BLaER1 (cell line): ENCODE results near the gene PAK3.

ENCODE experiments used
- H3K27ac ChIP-seq: shearing (Covaris generic); formaldehyde crosslinking; 2 replicates; pipeline ENCODE4 v1.8.1; 2022
- H3K27me3 ChIP-seq: shearing (Covaris generic); formaldehyde crosslinking; 2 replicates; pipeline ENCODE4 v1.8.1; 2022
- H3K36me3 ChIP-seq: shearing (Covaris generic); formaldehyde crosslinking; 2 replicates; pipeline ENCODE4 v1.8.1; 2022
- H3K4me1 ChIP-seq: shearing (Covaris generic); formaldehyde crosslinking; 2 replicates; pipeline ENCODE4 v1.8.1; 2022
- H3K4me2 ChIP-seq: shearing (Covaris generic); formaldehyde crosslinking; 2 replicates; pipeline ENCODE4 v1.8.1; 2022
- H3K4me3 ChIP-seq: shearing (Covaris generic); formaldehyde crosslinking; 2 replicates; pipeline ENCODE4 v1.8.1; 2022
- H3K9ac ChIP-seq: shearing (Covaris generic); formaldehyde crosslinking; 2 replicates; pipeline ENCODE4 v1.8.1; 2022
- H3K9me3 ChIP-seq: shearing (Covaris generic); formaldehyde crosslinking; 2 replicates; pipeline ENCODE4 v1.8.1; 2022
- H4K20me1 ChIP-seq: shearing (Covaris generic); formaldehyde crosslinking; 2 replicates; pipeline ENCODE4 v1.8.1; 2022
- Cebpa-rat ChIP-seq: shearing (Covaris generic); IDR thresholded peaks from 2 replicates; pipeline ENCODE4 v1.8.1; 2022

The PAK3 gene

DNA sequence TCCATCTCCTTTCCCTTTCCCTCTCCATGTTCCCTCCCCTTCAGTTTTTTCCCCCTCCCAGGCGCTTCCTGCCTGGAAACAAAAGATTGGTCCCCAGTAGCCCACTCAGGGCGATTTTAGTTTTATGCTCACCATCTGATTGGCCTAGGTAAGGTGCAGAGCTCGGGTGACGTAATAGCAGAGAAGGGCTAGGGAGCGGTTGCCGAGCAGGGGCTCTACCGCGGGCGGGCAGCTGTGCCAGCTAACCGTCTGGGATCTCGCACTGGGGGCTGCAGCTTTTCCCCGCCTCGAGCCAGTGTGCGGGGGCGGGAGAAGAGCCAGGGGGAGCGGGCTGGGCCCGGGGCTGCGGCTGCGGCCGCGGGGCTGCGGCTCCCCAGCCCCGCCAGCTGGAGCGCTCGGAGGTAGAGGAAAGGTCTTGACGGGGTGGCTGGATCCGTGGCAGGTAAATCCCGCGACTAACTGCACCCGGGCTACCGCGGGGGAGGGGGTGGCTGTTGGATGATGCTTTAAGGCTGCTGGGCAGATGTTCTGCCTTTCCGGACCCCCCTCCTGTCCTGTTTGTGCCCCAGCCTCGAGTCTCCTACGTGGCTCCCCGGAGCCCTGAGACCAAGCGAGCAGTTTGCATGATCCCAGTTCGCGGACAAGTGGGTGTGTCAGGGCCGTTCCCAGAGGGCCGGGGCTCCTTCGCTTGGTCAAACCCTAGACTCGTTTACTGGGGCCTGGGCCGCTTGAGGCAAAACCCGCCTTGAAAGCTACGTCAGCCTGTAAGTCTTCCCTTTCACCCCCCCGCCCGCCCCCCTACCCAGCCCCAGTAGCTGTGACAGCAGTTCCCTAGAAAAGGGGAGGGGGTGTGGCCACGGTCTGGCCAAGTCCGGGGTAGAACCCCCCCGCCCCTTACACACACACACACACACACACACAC lies at the start of gene PAK3:
Gene PAK3 (plus strand): TSS at position 218 of the 922 bp plus-strand sequence. CDS start 26,913 bp downstream, outside the sequence.
- Histone ChIP-seq H4K20me1 (no peaks in the 10 kb centered on the region; the same call in 1 of the 2 replicates), H3K4me3 (no peak within 1 kb of the TSS), H3K9me3 (peaks cover 8% of the 10 kb centered on the region), H3K4me2 (no peak within 1 kb of the TSS), H3K27ac (no peak within 1 kb of the TSS), H3K36me3 (no peaks in the 10 kb centered on the region), H3K4me1 (no peaks in the 10 kb centered on the region), H3K27me3 (peaks cover 75% of the 10 kb centered on the region), H3K9ac (no peak within 1 kb of the TSS)
- TF ChIP-seq Cebpa-rat, result no peak

DNA sequence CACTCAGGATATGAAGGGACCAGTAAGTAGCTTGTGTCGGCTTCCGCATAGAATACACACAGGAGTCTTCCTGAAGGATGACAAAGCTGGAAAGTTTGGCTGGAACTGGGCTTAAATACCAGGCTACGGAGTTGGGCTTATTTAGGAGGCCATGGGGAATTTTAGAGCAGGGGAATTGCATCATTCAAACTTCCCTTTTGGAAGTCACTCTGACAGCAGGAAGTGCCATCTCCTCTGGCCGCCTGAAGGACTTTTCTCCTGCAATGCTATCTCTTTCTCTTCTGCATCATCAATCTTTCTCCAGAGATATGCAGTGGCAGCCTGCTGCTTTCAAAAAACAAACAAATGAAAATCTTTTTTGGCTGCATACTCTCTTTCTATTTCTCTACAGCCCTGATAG lies 48.4 kb upstream of the PAK3 start:
- Histone ChIP-seq H3K4me1 (no peaks in the 10 kb centered on the region), H3K4me2 (no peak overlapping the region), H3K27me3 (peaks cover 82% of the 10 kb centered on the region), H3K4me3 (no peak overlapping the region), H3K27ac (no peak overlapping the region), H3K9ac (no peak overlapping the region), H3K9me3 (no peaks in the 10 kb centered on the region), H4K20me1 (no peaks in the 10 kb centered on the region; the same call in 1 of the 2 replicates), H3K36me3 (no peaks in the 10 kb centered on the region)
- TF ChIP-seq Cebpa-rat, result no peak

DNA sequence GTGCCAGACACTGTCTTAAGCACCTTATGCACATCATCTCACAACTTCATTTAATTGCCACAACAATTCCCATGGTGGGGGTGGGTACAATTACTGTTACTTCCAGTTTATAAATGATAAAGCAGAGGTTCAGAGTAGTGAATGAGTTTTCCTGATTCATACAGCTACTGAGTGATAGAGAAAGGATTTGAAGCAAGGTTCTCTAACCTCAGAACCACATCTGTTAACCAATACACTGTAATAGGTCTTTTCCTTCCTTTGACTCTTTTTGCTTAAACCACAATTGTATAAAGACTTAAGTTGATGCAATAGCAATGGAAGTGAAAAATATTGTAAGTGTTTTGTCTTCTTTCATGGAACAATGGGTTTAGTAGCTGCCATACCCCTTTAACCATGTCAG lies 43.5 kb upstream of the PAK3 start:
- Histone ChIP-seq H3K9me3 (no peaks in the 10 kb centered on the region), H3K27me3 (peaks cover 78% of the 10 kb centered on the region), H3K9ac (no peak overlapping the region), H3K4me2 (no peak overlapping the region), H3K36me3 (no peaks in the 10 kb centered on the region), H3K27ac (no peak overlapping the region), H3K4me3 (no peak overlapping the region), H4K20me1 (no peaks in the 10 kb centered on the region), H3K4me1 (no peaks in the 10 kb centered on the region)
- no peak for TF ChIP-seq Cebpa-rat

DNA sequence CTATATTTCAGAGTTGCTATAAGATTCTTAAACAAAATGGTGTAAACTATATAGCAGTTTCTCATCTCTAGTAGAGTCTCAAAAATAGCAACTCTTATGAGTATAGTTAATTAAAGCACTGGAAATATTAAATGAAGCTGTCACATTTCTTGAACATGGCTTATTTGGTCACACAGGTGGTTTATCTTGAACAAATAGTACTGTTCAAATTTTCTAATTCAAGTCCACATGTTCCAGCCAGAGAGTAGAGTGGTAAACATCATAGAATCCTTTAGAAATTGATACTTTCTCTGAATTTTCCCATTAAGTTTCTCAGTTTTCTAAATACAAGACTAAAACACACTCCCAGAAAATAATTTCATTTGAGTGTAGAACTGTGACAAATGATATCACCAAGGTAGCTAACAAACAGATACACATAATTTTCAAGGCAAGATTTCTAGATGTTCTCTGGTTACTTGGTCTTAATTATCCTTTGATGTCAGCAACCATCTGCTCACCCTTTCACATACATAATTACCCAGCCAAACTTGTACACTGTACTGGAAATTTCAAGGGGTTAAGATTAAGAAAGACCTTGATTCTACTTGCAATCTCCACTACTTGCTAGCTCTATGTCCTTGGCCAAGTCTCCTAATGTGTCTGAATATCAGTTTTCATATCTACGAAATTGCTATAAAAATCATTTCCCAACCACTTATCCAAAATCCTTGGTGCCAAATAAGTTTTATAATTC lies 24.3 kb upstream of the PAK3 start:
- H3K27ac ChIP-seq, result no peak overlapping the region
- no peak overlapping the region for H3K4me3 ChIP-seq
- H3K9ac ChIP-seq, result no peak overlapping the region
- no peaks in the 10 kb centered on the region for H3K36me3 ChIP-seq
- H4K20me1 ChIP-seq, result no peaks in the 10 kb centered on the region
- H3K9me3 ChIP-seq, result peaks cover 9% of the 10 kb centered on the region; the same call in 1 of the 2 replicates
- H3K4me1 ChIP-seq, result no peaks in the 10 kb centered on the region
- TF ChIP-seq Cebpa-rat, result no peak
- H3K4me2 ChIP-seq, result no peak overlapping the region
- peaks cover 75% of the 10 kb centered on the region for H3K27me3 ChIP-seq

DNA sequence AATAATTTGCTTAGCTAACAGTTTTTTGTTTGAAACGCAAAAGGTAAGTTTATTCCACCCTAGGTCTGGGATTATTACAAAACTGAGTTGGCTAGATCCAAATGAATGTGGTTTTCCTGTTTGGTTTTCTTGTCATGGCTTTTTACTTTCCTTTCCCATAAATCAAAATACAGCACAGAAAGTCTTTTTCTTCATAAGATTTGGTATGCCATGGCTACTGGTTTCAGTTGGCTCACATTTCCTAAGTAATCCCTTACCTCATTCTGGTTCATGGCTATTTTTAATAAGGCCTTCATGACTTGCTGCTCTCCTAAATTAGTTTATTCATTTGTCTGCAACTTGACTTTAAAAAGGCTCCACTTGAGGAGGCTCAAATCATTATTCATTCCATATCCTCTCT lies 12.9 kb upstream of the PAK3 start:
- H3K4me1 ChIP-seq, result no peaks in the 10 kb centered on the region
- H3K27me3 ChIP-seq, result peaks cover 94% of the 10 kb centered on the region
- no peak for TF ChIP-seq Cebpa-rat
- no peak overlapping the region for H3K27ac ChIP-seq
- no peaks in the 10 kb centered on the region for H3K36me3 ChIP-seq
- no peak overlapping the region for H3K9ac ChIP-seq
- H3K4me2 ChIP-seq, result no peak overlapping the region
- no peak overlapping the region for H3K4me3 ChIP-seq
- no peaks in the 10 kb centered on the region for H3K9me3 ChIP-seq
- no peaks in the 10 kb centered on the region for H4K20me1 ChIP-seq

DNA sequence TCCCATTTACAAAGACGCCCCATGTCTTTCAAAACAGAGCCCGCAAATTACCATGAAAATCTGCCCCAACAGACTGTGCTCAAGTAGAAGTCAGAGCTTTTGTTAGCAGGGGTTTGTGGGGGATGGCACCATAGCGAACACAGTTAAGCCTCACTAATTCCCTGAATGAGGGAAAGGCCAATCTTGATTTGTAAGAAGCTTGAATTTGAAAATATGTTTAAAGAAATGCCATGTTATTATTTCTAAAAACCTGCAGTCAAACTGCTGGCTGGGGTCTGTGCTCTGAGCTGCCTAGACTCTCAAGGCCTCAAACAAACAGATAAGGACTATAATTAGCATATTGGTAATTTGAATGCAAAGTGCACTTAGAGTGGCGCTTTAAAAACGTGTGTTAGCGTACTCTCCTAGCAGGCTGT lies 9.4 kb upstream of the PAK3 start:
- Histone ChIP-seq H3K9me3 (no peaks in the 10 kb centered on the region), H3K4me2 (no peak overlapping the region), H3K36me3 (no peaks in the 10 kb centered on the region), H3K27ac (no peak overlapping the region), H3K27me3 (peaks cover 98% of the 10 kb centered on the region), H4K20me1 (no peaks in the 10 kb centered on the region; the same call in 1 of the 2 replicates), H3K4me3 (no peak overlapping the region), H3K4me1 (no peaks in the 10 kb centered on the region), H3K9ac (no peak overlapping the region)
- TF ChIP-seq Cebpa-rat, result no peak

DNA sequence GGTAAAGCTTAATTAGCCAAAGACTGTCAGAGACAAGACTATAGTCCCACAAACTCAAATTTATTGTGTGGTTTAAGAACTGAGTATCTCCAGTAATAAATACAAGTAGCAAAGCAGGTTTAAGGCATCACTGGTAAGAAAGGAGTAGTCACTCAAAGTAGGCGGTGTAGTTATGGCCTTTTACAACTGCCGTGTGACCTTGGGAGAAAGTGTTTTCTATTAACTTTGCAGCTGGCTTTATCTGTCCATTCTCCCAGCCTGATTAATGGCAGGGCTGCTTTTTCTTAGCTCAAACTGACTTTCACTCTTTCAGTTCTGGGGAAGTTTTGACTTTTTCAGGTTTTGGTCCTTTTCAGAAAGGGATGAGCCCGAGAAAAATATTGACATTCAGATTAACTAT lies 7.4 kb upstream of the PAK3 start:
- H3K4me2 ChIP-seq, result no peak overlapping the region
- no peaks in the 10 kb centered on the region for H3K36me3 ChIP-seq
- H3K4me1 ChIP-seq, result no peaks in the 10 kb centered on the region
- no peak overlapping the region for H3K27ac ChIP-seq
- no peak for TF ChIP-seq Cebpa-rat
- no peak overlapping the region for H3K4me3 ChIP-seq
- H3K9ac ChIP-seq, result no peak overlapping the region
- H4K20me1 ChIP-seq, result no peaks in the 10 kb centered on the region; the same call in 1 of the 2 replicates
- H3K9me3 ChIP-seq, result no peaks in the 10 kb centered on the region
- H3K27me3 ChIP-seq, result peaks cover 96% of the 10 kb centered on the region

DNA sequence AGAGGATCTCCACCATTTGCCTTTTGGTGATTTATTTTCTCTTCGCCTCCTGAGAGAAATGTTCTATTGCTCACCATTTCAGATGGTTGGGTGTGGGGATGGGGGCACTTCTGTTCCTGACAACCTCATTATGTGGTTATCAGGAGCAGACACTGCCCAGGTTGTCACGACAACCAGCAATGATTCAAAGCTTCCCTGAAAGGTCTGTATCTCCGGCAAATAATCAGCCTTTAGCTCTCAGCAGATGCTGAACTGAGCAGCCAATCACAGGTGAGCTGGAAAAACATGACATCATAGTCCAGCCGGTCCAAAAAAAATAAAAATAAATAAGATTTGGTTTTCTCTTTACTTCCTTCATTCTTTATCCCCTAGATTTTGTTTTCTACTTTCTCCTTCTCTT lies 5.5 kb upstream of the PAK3 start:
- no peak for TF ChIP-seq Cebpa-rat
- Histone ChIP-seq H3K4me1 (no peaks in the 10 kb centered on the region), H3K4me2 (no peak overlapping the region), H3K27ac (no peak overlapping the region), H3K9ac (no peak overlapping the region), H3K27me3 (peaks cover 92% of the 10 kb centered on the region), H3K36me3 (no peaks in the 10 kb centered on the region), H3K4me3 (no peak overlapping the region), H3K9me3 (no peaks in the 10 kb centered on the region), H4K20me1 (no peaks in the 10 kb centered on the region; the same call in 1 of the 2 replicates)

DNA sequence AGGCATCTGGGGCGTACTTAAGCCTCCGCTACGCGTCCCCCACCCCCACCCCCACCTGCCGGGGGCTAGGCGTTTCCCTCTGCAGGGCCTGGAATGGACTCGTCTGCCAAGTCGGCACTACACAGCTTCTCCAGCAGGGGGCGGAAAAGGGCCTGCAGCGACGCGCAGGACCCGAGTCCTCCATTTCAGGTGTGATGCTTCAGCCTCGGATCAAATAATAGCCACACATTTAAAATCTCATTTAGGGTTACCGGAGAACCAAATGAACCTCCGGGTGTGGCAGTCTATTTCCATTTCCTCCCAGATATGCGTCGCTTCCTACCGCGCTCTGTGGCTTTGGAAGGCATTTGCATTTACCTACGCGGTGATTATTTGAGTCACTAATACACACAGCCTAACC lies 2.9 kb downstream of the PAK3 start:
- H3K9me3 ChIP-seq, result peaks cover 8% of the 10 kb centered on the region
- H3K27me3 ChIP-seq, result peaks cover 80% of the 10 kb centered on the region
- no peaks in the 10 kb centered on the region for H3K36me3 ChIP-seq
- no peak overlapping the region for H3K27ac ChIP-seq
- no peak for TF ChIP-seq Cebpa-rat
- H3K9ac ChIP-seq, result no peak overlapping the region
- no peaks in the 10 kb centered on the region; the same call in 1 of the 2 replicates for H4K20me1 ChIP-seq
- H3K4me3 ChIP-seq, result no peak overlapping the region
- no peaks in the 10 kb centered on the region for H3K4me1 ChIP-seq
- H3K4me2 ChIP-seq, result no peak overlapping the region

DNA sequence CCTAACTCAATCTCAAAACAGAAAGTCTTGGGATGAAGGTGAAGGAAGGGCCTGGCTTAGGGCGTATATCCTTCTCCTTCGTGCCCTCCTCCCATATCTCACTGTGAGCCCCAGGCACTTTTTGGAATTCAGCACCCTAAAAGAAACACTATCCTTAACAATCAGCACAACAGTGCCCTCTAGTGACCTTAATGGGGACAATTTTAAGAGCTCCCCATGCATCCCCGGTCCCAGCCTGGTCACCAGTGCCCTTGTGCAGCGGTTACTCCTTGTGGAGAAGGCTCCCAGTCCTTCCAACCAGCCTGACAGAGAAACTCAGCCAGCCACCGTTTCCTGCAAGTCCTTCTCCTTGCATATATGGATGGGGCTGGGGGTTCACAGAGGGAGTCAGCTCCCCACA lies 4.2 kb downstream of the PAK3 start:
- H3K4me2 ChIP-seq, result no peak overlapping the region
- H4K20me1 ChIP-seq, result no peaks in the 10 kb centered on the region; the same call in 1 of the 2 replicates
- H3K4me1 ChIP-seq, result no peaks in the 10 kb centered on the region
- H3K27me3 ChIP-seq, result peaks cover 78% of the 10 kb centered on the region
- no peak for TF ChIP-seq Cebpa-rat
- no peak overlapping the region for H3K9ac ChIP-seq
- H3K36me3 ChIP-seq, result no peaks in the 10 kb centered on the region
- H3K27ac ChIP-seq, result no peak overlapping the region
- H3K4me3 ChIP-seq, result no peak overlapping the region
- H3K9me3 ChIP-seq, result peaks cover 8% of the 10 kb centered on the region
